SK-N-MC (cell line): ENCODE results near the gene MEOX1.
"Not testable (repeated sequence)": the region's sequence is repeated elsewhere in the genome, so short reads cannot be mapped to it uniquely, and the experiment has no call there.

Source experiments
- FOXP2 ChIP-seq: optimal IDR thresholded peaks from 2 replicates; pipeline ENCODE3; 2011; ENCODE audit warnings: mild to moderate bottlenecking, moderate library complexity; ENCODE audit not compliant: insufficient read depth; ENCODE audit errors: extremely low read length, control extremely low read depth
- POLR2AphosphoS5 ChIP-seq: IDR thresholded peaks from 2 replicates; pipeline ENCODE4 v1.6.1; 2012; ENCODE audit warnings: mild to moderate bottlenecking, low read depth, low read length, borderline replicate concordance

DNA sequence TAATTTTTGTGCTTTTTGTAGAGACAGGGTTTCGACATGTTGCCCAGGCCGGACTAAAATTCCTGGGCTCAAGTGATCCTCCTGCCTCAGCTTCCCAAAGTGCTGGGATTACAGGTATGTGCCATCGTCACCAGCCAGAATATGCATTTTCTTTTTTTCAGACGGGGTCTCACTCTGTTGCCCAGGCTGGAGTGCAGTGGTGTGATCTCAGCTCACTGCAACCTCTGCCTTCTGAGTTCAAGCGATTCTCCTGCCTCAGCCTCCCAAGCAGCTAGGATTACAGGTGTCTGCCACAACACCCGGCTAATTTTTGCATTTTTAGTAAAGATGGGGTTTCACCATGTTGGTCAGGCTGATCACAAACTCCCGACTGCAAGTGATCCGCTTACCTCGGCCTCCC is 25.2 kb upstream of the MEOX1 start:
- TF ChIP-seq POLR2AphosphoS5, FOXP2: not testable (repeated sequence)
